Heart left ventricle (tissue), 16 donors: ENCODE results near the gene ASIC2. TPM values are rescaled to one million over a fixed set of nuclear protein-coding genes. Genes with fewer than 3 reads are reported as not detected.

Experiments
- ATAC-seq, 4 donors: fragments of 200-7000 bp; cut with Tn5 transposase; one replicate each; pipeline ENCODE4 v1.9.1; 2020 to 2022; ENCODE audit warnings: moderate library complexity in 4 of 4, mild to moderate bottlenecking in 3 of 4, moderate number of reproducible peaks in 1 of 4
- DNase-seq, 5 donors: peaks; one replicate each; pipeline ENCODE4 v3.0.0-alpha.2; 2020
- H3K27ac ChIP-seq, 12 donors: fragments of 200-600 bp; sonication (generic) in 4 of 12; one replicate each; pipeline versions ENCODE4 v1.5.0 to v1.8.0; 2016 to 2022; ENCODE audit warnings: mild to moderate bottlenecking in 2 of 12
- H3K27me3 ChIP-seq, 9 donors: fragments of 200-600 bp; sonication (generic) in 2 of 9; one replicate each; pipeline versions ENCODE4 v1.5.1 to v1.8.0; 2016 to 2022; ENCODE audit warnings: mild to moderate bottlenecking in 3 of 9
- H3K36me3 ChIP-seq, 9 donors: fragments of 200-600 bp; sonication (generic) in 2 of 9; one replicate each; pipeline versions ENCODE4 v1.5.0 to v1.8.0; 2018 to 2022; ENCODE audit warnings: mild to moderate bottlenecking in 2 of 9
- H3K4me1 ChIP-seq, 12 donors: fragments of 200-600 bp; sonication (generic) in 4 of 12; one replicate each; pipeline versions ENCODE4 v1.5.0 to v1.8.0; 2016 to 2022; ENCODE audit warnings: mild to moderate bottlenecking in 3 of 12
- H3K4me3 ChIP-seq, 12 donors: fragments of 200-600 bp; sonication (generic) in 4 of 12; one replicate each; pipeline versions ENCODE4 v1.5.0 to v1.8.0; 2017 to 2022; ENCODE audit warnings: mild to moderate bottlenecking in 9 of 12, moderate library complexity in 4 of 12
- H3K9me3 ChIP-seq, 12 donors: fragments of 200-600 bp; sonication (generic) in 4 of 12; one replicate each; pipeline versions ENCODE4 v1.5.0 to v1.8.0; 2016 to 2022; ENCODE audit warnings: mild to moderate bottlenecking in 1 of 12
- CTCF ChIP-seq, 12 donors: fragments of 200-600 bp; sonication (generic) in 4 of 12; IDR thresholded peaks; one replicate each; pipeline versions ENCODE4 v1.5.0 to v1.8.0; 2018 to 2022; ENCODE audit warnings: antibody characterized with exemption in 12 of 12, mild to moderate bottlenecking in 5 of 12
- POLR2A ChIP-seq, 2 donors: fragments of 450-650 bp; IDR thresholded peaks; one replicate each; pipeline ENCODE4 v1.6.1; 2017; ENCODE audit warnings: antibody characterized with exemption in 2 of 2, mild to moderate bottlenecking in 2 of 2, moderate library complexity in 2 of 2
- WGBS, 4 donors: extraction: QIAGEN DNeasy Blood & Tissue Kit in 2 of 4; methylation state at CpG; one replicate each; pipeline versions ENCODE4 v1.1.5 to v1.1.7; 2013 to 2018; 5-methylcytosine and 5-hydroxymethylcytosine counted together
- intact Hi-C, 10 donors: fragments of 100-400 bp; cut with DNase I; formaldehyde crosslinking; loops; one replicate each; pipeline versions ENCODE4 v1.11.1 to v1.14.2; 2022
- polyA plus RNA-seq, 2 donors: library from polyadenylated mRNA; stranded (reverse); fragments of 200-250 nt; gene quantifications; one replicate each; pipeline ENCODE4 v1.2.3, GENCODE V29; 2013
- total RNA-seq, 9 donors: library from RNA; depleted of rRNA in 2 of 9; stranded (reverse); fragments of >200 nt in 2 of 9; fragmentation: NEBNext Ultra II Directional in 3 of 9; extraction: Animal tissue kit (Norgen Biotek cat#: 25700) in 3 of 9; gene quantifications; one replicate each; pipeline versions ENCODE4 v1.1.0 to v1.2.4, GENCODE V29; 2016 to 2023
- donor health status: ischemic (EF 13 %, LVEDD 7.1; RV severe dilation, severe dysfunction).
- donor health status: healthy with polysubstance abuse.
- donor health status: DM: no; HTN: yes; CAD: no.
- donor health status: DM: no; HTN: no; CAD: no.
- donor health status: ischemic (EF 25% LVEDD 6.9; RV normal size, moderate dysfunction).
- donor health status: ischemic (EF 25% LVEDD 5.7; RV mildly dilated, moderate dysfunction).
- donor health status: healthy.
- donor health status: DM: yes; HTN: yes; CAD: no.
- donor health status: ischemic (EF 35%, LVEDD 5.7; RV mildly dilated, moderate dysfunction).
- donor health status: nonischemic (EF 11% LVEDD 7.7; RV severe dilation, severe dysfunction).
- donor health status: DM: yes; HTN: yes; CAD: no.
- donor health status: PGD.
- donor health status: ischemic (EF 29% LVEDD 5.4; RV normal size, mild dysfunction).
- donor health status: nonischemic (EF 23%, LVEDD 6.1; RV moderate dilation, normal function).

The ASIC2 gene
- total and polyA plus RNA-seq, 11 donors, result 1.1 TPM; not detected in 10

DNA sequence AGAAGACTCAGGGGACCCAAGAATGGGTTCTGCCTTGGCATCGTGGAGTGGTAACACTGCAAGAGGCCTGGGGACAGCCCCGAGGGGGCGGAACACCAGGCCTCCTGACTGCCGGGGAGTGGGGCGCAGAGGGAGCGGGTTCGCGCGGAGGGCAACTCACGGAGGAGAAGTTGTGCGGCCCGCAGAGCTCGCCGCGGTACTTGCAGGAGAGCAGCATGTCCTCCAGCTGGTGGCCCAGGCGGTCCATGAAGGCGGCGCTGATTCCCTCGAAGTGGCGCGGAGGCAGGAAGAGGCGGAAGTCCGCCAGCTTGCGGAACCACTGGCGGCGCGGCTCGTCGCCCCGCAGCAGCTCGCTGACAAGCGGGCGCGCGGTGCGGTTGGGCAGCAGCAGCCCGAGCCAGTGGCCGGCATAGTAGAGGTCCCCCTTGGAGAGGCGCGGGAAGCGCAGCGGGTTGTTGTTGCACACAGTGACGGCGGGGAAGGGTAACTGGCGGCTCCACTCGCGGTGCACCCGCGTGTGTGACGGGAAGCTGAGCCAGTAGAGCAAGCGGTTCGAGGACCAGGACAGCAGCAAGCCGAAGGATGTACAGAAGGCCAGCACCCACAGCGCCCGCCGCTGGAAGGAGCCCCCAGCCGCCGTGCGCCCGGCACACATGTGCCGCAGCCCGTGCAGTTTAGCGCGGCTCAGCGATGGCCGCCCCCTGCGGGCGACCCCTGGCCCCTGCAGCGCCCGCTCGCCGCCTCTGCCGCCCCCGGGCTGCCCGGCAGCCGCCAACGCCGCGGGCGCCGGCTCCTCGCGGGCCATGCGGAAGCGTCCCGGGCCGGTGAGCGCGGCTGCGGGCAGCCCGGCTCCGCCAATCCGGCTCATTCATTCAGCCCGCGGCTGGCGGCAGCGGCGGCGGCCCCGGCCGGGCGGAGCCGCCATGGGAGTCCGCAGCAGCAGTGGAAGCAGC is 1.6 kb downstream of the ASIC2 start:
- Histone ChIP-seq H3K36me3 (no peaks in the 10 kb centered on the region), H3K27me3 (peaks cover 25 to 75% (median 50%) of the 10 kb centered on the region in 9 donors), H3K4me3 (peak overlapping the region in 9 of 12 donors; percentile 9 to 46 (median 28)), H3K27ac (no peak overlapping the region), H3K9me3 (no peaks in the 10 kb centered on the region), H3K4me1 (peaks cover 0 to 24% (median 8%) of the 10 kb centered on the region in 12 donors)
- WGBS, 4 donors, result 1 to 2% (median 1%) methylated on average over 44 to 104 of the region's 104 CpGs
- DNase-seq (peak in 1 of 5 donors; percentile 54), ATAC-seq (no peak)
- no peak for TF ChIP-seq POLR2A (IDR thresholded peaks at IDR 0.05)
- TF ChIP-seq CTCF (IDR thresholded peaks at IDR 0.05), result peak in 1 of 12 donors; percentile 7
- intact Hi-C loops, result no loop called here

DNA sequence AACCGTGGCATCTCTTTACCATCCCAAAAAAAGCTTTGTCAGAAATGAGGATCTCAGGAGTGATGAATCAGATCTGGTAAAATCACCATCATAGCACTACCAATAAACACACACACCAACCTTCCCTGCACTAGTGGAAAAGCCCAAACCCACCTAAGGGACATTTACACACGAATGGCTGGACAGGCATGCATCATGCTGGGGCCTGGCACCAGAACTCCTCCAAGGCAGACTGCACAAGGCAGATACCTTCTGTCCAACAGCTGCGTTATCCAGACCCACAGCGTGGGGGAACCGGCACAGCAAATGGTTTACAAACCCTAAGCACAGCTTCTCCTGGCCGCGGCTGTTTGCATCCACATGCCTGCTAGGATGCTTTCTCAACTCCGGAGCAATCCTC is 2.8 kb downstream of the ASIC2 start:
- Histone ChIP-seq H3K27me3 (peaks cover 25 to 68% (median 44%) of the 10 kb centered on the region in 9 donors), H3K36me3 (no peaks in the 10 kb centered on the region), H3K27ac (no peak overlapping the region), H3K4me1 (peaks cover 0 to 24% (median 8%) of the 10 kb centered on the region in 12 donors), H3K4me3 (no peak overlapping the region), H3K9me3 (no peaks in the 10 kb centered on the region)
- no peak for DNase-seq
- 73 to 88% (median 80%) methylated on average over 6 to 8 of the region's 8 CpGs for WGBS, 4 donors
- intact Hi-C loops, result no loop called here
- no peak for ATAC-seq
- TF ChIP-seq POLR2A (IDR thresholded peaks at IDR 0.05), result no peak
- no peak for TF ChIP-seq CTCF (IDR thresholded peaks at IDR 0.05)

DNA sequence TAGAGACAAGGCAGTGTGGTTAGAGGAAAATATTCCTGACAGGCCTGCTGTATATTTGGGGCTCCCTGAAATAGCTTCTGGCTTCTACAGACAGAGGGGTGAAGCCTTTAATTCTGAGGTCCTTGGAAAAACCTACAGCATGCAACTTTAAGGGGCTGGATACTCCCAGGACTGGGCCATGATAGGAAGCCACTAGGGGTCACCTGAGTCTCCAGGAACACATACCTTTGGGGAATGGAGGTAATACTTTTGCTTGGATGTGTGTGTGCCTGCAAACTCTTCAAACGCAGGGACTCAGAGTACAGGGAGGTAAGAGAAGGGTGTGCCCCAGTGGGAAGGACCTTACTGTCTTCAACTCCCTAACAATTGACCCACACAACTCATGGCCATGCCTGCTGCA is 4.1 kb downstream of the ASIC2 start:
- Histone ChIP-seq H3K4me3 (no peak overlapping the region), H3K36me3 (no peaks in the 10 kb centered on the region), H3K27ac (no peak overlapping the region), H3K9me3 (no peaks in the 10 kb centered on the region), H3K4me1 (peaks cover 0 to 24% (median 8%) of the 10 kb centered on the region in 12 donors), H3K27me3 (peaks cover 22 to 59% (median 37%) of the 10 kb centered on the region in 9 donors)
- TF ChIP-seq CTCF (IDR thresholded peaks at IDR 0.05) (no peak), POLR2A (IDR thresholded peaks at IDR 0.05) (no peak)
- no peak for DNase-seq
- ATAC-seq, result no peak
- WGBS, 4 donors, result 20 to 44% (median 39%) methylated on average over 1 of the region's 1 CpG
- intact Hi-C loops, result loop anchor here in 1 of 10 donors (10.0 kb wide), 1 partner anchor 54 kb away; no protein-coding TSS in a partner anchor

DNA sequence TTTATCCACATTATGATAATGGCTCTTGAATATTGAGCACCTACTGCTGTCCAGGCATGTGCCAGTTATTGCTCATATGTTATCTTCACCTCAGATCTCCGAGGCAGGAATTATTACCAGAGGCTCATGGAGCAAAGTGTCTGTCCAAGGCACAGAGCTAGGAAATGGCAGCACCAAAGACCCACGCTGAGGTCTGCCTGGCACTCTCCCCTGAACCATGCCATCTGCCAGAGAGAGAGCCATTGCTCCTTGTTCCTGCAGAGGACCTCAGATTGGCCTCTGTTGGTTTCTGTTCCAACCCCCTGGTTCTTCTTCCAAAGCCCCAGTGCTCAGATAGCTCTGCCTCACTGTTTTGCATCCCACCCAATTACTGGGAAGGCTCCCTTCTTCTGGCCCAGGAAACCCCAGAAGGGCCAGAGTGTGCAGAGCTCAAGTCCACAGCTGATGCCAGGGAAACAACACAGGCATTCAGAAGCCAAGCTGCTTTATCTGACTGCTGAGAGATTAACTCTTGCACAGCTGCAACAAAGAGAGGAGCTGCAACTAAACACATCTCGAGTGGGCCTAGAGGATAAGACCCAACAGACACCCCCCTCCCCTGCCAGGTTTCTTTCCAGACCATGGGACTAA is 5.9 kb downstream of the ASIC2 start:
- Histone ChIP-seq H3K4me3 (no peak overlapping the region), H3K27ac (no peak overlapping the region), H3K4me1 (peaks cover 0 to 14% (median 3%) of the 10 kb centered on the region in 12 donors), H3K9me3 (no peaks in the 10 kb centered on the region), H3K36me3 (no peaks in the 10 kb centered on the region), H3K27me3 (peaks cover 7 to 42% (median 22%) of the 10 kb centered on the region in 9 donors)
- no peak for ATAC-seq
- DNase-seq, result no peak
- 44 to 58% (median 55%) methylated on average over 3 of the region's 3 CpGs for WGBS, 4 donors
- TF ChIP-seq POLR2A (IDR thresholded peaks at IDR 0.05) (no peak), CTCF (IDR thresholded peaks at IDR 0.05) (no peak)
- intact Hi-C loops, result loop anchor here in 1 of 10 donors (10.0 kb wide), 1 partner anchor 52 kb away; no protein-coding TSS in a partner anchor
